Endothelial cell of umbilical vein (primary cell): ENCODE data around the gene SDK2. TPM values are rescaled to one million over a fixed set of nuclear protein-coding genes. Genes with fewer than 3 reads are reported as not detected.

ENCODE experiments used
- BruUV-seq: library from RNA; stranded (reverse); fragments of 400-500 nt; replicated peaks from 2 replicates; lab custom pipeline; 2021; lab: Mats Ljungman, UMichigan
- CTCF ChIA-PET: fragments of 300-600, 350-600 bp; sonication (Branson Sonifier 250); formaldehyde crosslinking; loops from one replicate; lab custom pipeline; 2021; ENCODE audit warnings: antibody characterized with exemption, inconsistent platforms; lab: Charles Lee
- POLR2A ChIA-PET: fragments of 300-600, 350-600 bp; sonication (Branson Sonifier 250); formaldehyde crosslinking; loops from one replicate; lab custom pipeline; 2021; ENCODE audit warnings: antibody characterized with exemption, inconsistent platforms; lab: Charles Lee
- DNase-seq: peaks from one replicate; pipeline ENCODE4 v3.0.0-alpha.2; 2011; ENCODE audit warnings: low read depth, low spot score
- FAIRE-seq: peaks from 2 replicates; lab custom pipeline; 2011; peaks lifted over from hg19 to GRCh38; lab: Jason Lieb, UNC
- H2AFZ ChIP-seq: 2 replicates; pipeline ENCODE4 v1.6.0; 2012; ENCODE audit warnings: low read depth, low read length, control low read depth, inconsistent platforms
- H3K27ac ChIP-seq: 2 replicates; pipeline ENCODE4 v1.5.1; 2011; ENCODE audit warnings: low read depth, mild to moderate bottlenecking, control low read depth, low read length, moderate library complexity; ENCODE audit not compliant: insufficient read depth
- H3K27me3 ChIP-seq, 2 experiments: 2 replicates each; pipeline versions ENCODE4 v1.6.0 to v1.6.1; 2011; ENCODE audit warnings: low read length in 2 of 2, mixed read lengths in 1 of 2; ENCODE audit not compliant: control insufficient read depth in 2 of 2, insufficient read depth in 2 of 2
- H3K36me3 ChIP-seq, 2 experiments: 2 replicates in 1 of 2; 3 replicates in 1 of 2; pipeline ENCODE4 v1.5.1; 2011; ENCODE audit warnings: low read length in 2 of 2, mild to moderate bottlenecking in 1 of 2, moderate library complexity in 1 of 2; ENCODE audit not compliant: control insufficient read depth in 2 of 2, insufficient read depth in 2 of 2; ENCODE audit errors: extremely low read depth in 1 of 2
- H3K4me1 ChIP-seq: 3 replicates; pipeline ENCODE4 v1.5.1; 2011; ENCODE audit warnings: mild to moderate bottlenecking, low read length; ENCODE audit not compliant: control insufficient read depth, insufficient read depth; ENCODE audit errors: extremely low read depth
- H3K4me2 ChIP-seq: 2 replicates; pipeline ENCODE4 v1.6.1; 2011; ENCODE audit warnings: low read length, control low read depth, mixed read lengths; ENCODE audit not compliant: insufficient read depth
- H3K4me3 ChIP-seq, 3 experiments: fragments of 200-600 bp in 1 of 3; sonication (generic), shearing (Covaris generic) in 1 of 3; replicated peaks in 1 of 3; 2 replicates each; pipeline ENCODE4 v1.5.1; 2011 to 2016; ENCODE audit warnings: control low read depth in 3 of 3, low read length in 3 of 3, mild to moderate bottlenecking in 2 of 3, inconsistent platforms in 1 of 3, low read depth in 1 of 3, moderate library complexity in 1 of 3; ENCODE audit not compliant: insufficient read depth in 1 of 3
- H3K79me2 ChIP-seq: 2 replicates; pipeline ENCODE4 v1.6.0; 2012; ENCODE audit warnings: low read length, inconsistent platforms; ENCODE audit not compliant: control insufficient read depth, insufficient read depth
- H3K9ac ChIP-seq: replicated peaks from 2 replicates; pipeline ENCODE3; 2011; ENCODE audit warnings: low read length, control low read depth; ENCODE audit not compliant: insufficient read depth; ENCODE audit errors: extremely low read depth
- H3K9me1 ChIP-seq: replicated peaks from 3 replicates; pipeline ENCODE4 v1.6.0; 2011; ENCODE audit warnings: mild to moderate bottlenecking, low read length; ENCODE audit not compliant: control insufficient read depth, insufficient read depth; ENCODE audit errors: extremely low read depth
- H3K9me3 ChIP-seq: replicated peaks from 2 replicates; pipeline ENCODE4 v1.5.1; 2012; ENCODE audit warnings: low read length, inconsistent platforms; ENCODE audit not compliant: control insufficient read depth, insufficient read depth
- H4K20me1 ChIP-seq: replicated peaks from 2 replicates; pipeline ENCODE3; 2011; ENCODE audit warnings: mild to moderate bottlenecking, low read length; ENCODE audit not compliant: control insufficient read depth, insufficient read depth; ENCODE audit errors: extremely low read depth
- EZH2 ChIP-seq: IDR thresholded peaks from 2 replicates; pipeline ENCODE4 v1.6.1; 2012; ENCODE audit warnings: borderline replicate concordance, low read depth, mild to moderate bottlenecking, moderate library complexity, low read length, inconsistent platforms; ENCODE audit not compliant: severe bottlenecking
- FOS ChIP-seq: IDR thresholded peaks from 2 replicates; pipeline ENCODE4 v1.6.1; 2011; ENCODE audit warnings: mild to moderate bottlenecking, low read length, moderate library complexity, borderline replicate concordance; ENCODE audit not compliant: insufficient read depth
- GATA2 ChIP-seq: IDR thresholded peaks from 2 replicates; pipeline ENCODE4 v1.7.0; 2011; ENCODE audit warnings: low read depth, mild to moderate bottlenecking, moderate library complexity, mixed read lengths, low read length; ENCODE audit not compliant: insufficient read length, insufficient read depth
- JUN ChIP-seq: IDR thresholded peaks from 2 replicates; pipeline ENCODE4 v1.6.1; 2011; ENCODE audit warnings: borderline replicate concordance, low read depth; ENCODE audit not compliant: insufficient read length, insufficient read depth
- MYC ChIP-seq: IDR thresholded peaks from one replicate; pipeline ENCODE4 v1.6.1; 2011; ENCODE audit warnings: mild to moderate bottlenecking, low read depth, low read length
- POLR2A ChIP-seq: IDR thresholded peaks from 2 replicates; pipeline ENCODE4 v1.6.1; 2012; ENCODE audit warnings: low read depth, mild to moderate bottlenecking, control low read depth, low read length
- POLR2AphosphoS5 ChIP-seq: IDR thresholded peaks from 2 replicates; pipeline ENCODE4 v1.6.1; 2012; ENCODE audit warnings: low read depth, mild to moderate bottlenecking, control low read depth, low read length, moderate library complexity; ENCODE audit not compliant: insufficient read depth
- dilution Hi-C: fragments of 300-500 bp; cut with MboI; formaldehyde crosslinking; loops from one replicate; pipeline ENCODE4 v1.15.0; 2019; ENCODE audit warnings: low sequenced_read_pairs; ENCODE audit not compliant: extremely low pct_ligation_motif_present
- intact Hi-C: fragments of 100-400 bp; cut with micrococcal nuclease; formaldehyde crosslinking; loops from one replicate; pipeline ENCODE4 v1.10.0; 2022
- polyA plus RNA-seq, 4 experiments: library from polyadenylated mRNA; depleted of rRNA in 3 of 4; stranded (reverse) in 3 of 4; unstranded in 1 of 4; fragments of >200 nt; gene quantifications; 2 replicates each; pipeline versions ENCODE4 v1.2.1 to v1.2.3, GENCODE V29; 2011 to 2012; ENCODE audit warnings: missing spikeins in 1 of 4
- total RNA-seq: library from RNA; stranded (reverse); gene quantifications from 2 replicates; pipeline ENCODE4 v1.2.3, GENCODE V29; 2021
- TF ChIP-seq, protein P1 (sequence below): IDR thresholded peaks from 2 replicates; pipeline ENCODE4 v1.6.1; 2011; ENCODE audit not compliant: insufficient read depth, insufficient read length
- TF ChIP-seq, protein P2 (sequence below), 2 donors: IDR thresholded peaks; 1 replicate in 1 of 2; 2 replicates in 1 of 2; pipeline ENCODE4 v1.5.1; 2011; ENCODE audit warnings: low read length in 2 of 2, mild to moderate bottlenecking in 2 of 2, moderate library complexity in 2 of 2, control low read depth in 1 of 2, inconsistent platforms in 1 of 2, low read depth in 1 of 2; ENCODE audit not compliant: insufficient read depth in 1 of 2; ENCODE audit errors: extremely low read depth in 1 of 2

SDK2 gene
- total and polyA plus RNA-seq, 2 donors (not counting 3 experiments of a cell fraction or from before 2014, with no cell fraction given): not detected

DNA sequence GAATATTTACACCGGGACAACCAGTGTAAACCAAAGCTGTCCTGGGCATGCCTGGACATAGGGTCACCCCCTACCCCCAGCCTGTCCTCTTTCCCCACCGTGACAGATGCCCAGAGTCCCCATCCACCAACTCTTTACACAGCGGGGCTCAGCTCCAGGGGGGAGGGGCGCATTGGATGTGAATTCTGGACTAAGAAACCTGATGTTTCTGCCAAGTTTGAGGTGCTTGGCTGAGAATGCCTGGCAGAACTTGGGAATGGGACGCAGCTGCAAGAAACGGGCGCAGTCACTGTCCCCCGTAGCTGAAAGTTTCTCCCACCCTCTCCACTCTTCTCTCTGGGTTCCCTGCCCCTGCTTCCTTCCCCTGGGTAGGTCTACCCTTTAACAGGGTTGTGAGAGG lies 264.4 kb downstream of the SDK2 start:
- POLR2A ChIA-PET: no interaction called here
- intact Hi-C loops (no loop called here), dilution Hi-C loops (no loop called here)
- H3K27me3 ChIP-seq: no peaks in the 10 kb centered on the region
- no peak overlapping the region for H3K27ac ChIP-seq
- TF ChIP-seq MYC: no peak
- TF ChIP-seq, protein P1, sequence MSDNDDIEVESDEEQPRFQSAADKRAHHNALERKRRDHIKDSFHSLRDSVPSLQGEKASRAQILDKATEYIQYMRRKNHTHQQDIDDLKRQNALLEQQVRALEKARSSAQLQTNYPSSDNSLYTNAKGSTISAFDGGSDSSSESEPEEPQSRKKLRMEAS: no peak
- TF ChIP-seq POLR2AphosphoS5: no peak
- TF ChIP-seq, protein P2, sequence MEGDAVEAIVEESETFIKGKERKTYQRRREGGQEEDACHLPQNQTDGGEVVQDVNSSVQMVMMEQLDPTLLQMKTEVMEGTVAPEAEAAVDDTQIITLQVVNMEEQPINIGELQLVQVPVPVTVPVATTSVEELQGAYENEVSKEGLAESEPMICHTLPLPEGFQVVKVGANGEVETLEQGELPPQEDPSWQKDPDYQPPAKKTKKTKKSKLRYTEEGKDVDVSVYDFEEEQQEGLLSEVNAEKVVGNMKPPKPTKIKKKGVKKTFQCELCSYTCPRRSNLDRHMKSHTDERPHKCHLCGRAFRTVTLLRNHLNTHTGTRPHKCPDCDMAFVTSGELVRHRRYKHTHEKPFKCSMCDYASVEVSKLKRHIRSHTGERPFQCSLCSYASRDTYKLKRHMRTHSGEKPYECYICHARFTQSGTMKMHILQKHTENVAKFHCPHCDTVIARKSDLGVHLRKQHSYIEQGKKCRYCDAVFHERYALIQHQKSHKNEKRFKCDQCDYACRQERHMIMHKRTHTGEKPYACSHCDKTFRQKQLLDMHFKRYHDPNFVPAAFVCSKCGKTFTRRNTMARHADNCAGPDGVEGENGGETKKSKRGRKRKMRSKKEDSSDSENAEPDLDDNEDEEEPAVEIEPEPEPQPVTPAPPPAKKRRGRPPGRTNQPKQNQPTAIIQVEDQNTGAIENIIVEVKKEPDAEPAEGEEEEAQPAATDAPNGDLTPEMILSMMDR (IDR thresholded peaks at IDR 0.05; ENCODE audit: extremely low read depth in 1 of 2, insufficient read depth in 1 of 2, low read depth in 1 of 2, low read length in 2 of 2): no peak
- TF ChIP-seq POLR2A: no peak
- no peak for TF ChIP-seq JUN
- no peak for TF ChIP-seq GATA2
- TF ChIP-seq EZH2: no peak
- TF ChIP-seq FOS: no peak
- no peaks in the 10 kb centered on the region for H3K36me3 ChIP-seq
- no peaks in the 10 kb centered on the region for H3K9me1 ChIP-seq
- CTCF ChIA-PET: interaction anchor here (2.3 kb wide), 1 partner anchor 10 kb away, joined by 19 read pairs; no protein-coding TSS in a partner anchor
- H4K20me1 ChIP-seq: no peaks in the 10 kb centered on the region
- DNase-seq: no peak
- no peak overlapping the region for H3K4me2 ChIP-seq
- no peak overlapping the region for H2AFZ ChIP-seq
- H3K79me2 ChIP-seq: no peaks in the 10 kb centered on the region
- no peak overlapping the region for H3K4me3 ChIP-seq
- FAIRE-seq: no peak
- no TSS peak for BruUV-seq
- H3K9ac ChIP-seq: no peak overlapping the region
- no peaks in the 10 kb centered on the region for H3K9me3 ChIP-seq
- H3K4me1 ChIP-seq: no peaks in the 10 kb centered on the region
